Natural killer cell (primary cell): ENCODE results near the gene CSTF3. TPM values are rescaled to one million over a fixed set of nuclear protein-coding genes. Genes with fewer than 3 reads are reported as not detected.
A peak's percentile ranks its signal among the peaks of the same experiment; 100 is the strongest.

Source experiments
- ATAC-seq, 3 donors: fragments of 150-1000 bp in 2 of 3; fragments of 200-7000 bp in 1 of 3; cut with Tn5 transposase; 1 replicate in 1 of 3; 2 replicates in 2 of 3; pipeline ENCODE4 v1.10.0; 2021; ENCODE audit warnings: mild to moderate bottlenecking in 2 of 3, moderate library complexity in 2 of 3
- DNase-seq, 2 donors: peaks; one replicate each; pipeline versions ENCODE4 v3.0.0 to v3.0.0-alpha.2; 2013 to 2021; ENCODE audit warnings: mixed read lengths in 1 of 2
- H3K27ac ChIP-seq: one replicate; pipeline ENCODE4 v1.5.1; 2013; ENCODE audit warnings: mild to moderate bottlenecking, low read length
- H3K27me3 ChIP-seq: one replicate; pipeline ENCODE4 v1.6.1; 2013; ENCODE audit warnings: low read length; ENCODE audit not compliant: control insufficient read depth, insufficient read depth
- H3K36me3 ChIP-seq: one replicate; pipeline ENCODE4 v1.6.1; 2013; ENCODE audit warnings: low read length; ENCODE audit not compliant: control insufficient read depth, insufficient read depth
- H3K4me1 ChIP-seq: one replicate; pipeline ENCODE4 v1.6.1; 2013; ENCODE audit warnings: low read length; ENCODE audit not compliant: control insufficient read depth, insufficient read depth
- H3K4me3 ChIP-seq: one replicate; pipeline ENCODE4 v1.5.1; 2013; ENCODE audit warnings: low read length
- H3K9me3 ChIP-seq: one replicate; pipeline ENCODE4 v1.6.1; 2013; ENCODE audit warnings: low read length; ENCODE audit not compliant: control insufficient read depth, insufficient read depth
- H3K27ac Mint-ChIP-seq, 2 donors: one replicate each; pipeline ENCODE4 v1.8.0; 2022; ENCODE audit warnings: mild to moderate bottlenecking in 2 of 2, mixed read lengths in 2 of 2, moderate library complexity in 1 of 2
- H3K27me3 Mint-ChIP-seq, 2 donors: one replicate each; pipeline ENCODE4 v1.8.0; 2022; ENCODE audit warnings: low read depth in 2 of 2, mixed read lengths in 2 of 2
- H3K36me3 Mint-ChIP-seq: one replicate; pipeline ENCODE4 v1.8.0; 2022; ENCODE audit warnings: mixed read lengths
- H3K4me1 Mint-ChIP-seq, 2 donors: one replicate each; pipeline ENCODE4 v1.8.0; 2022; ENCODE audit warnings: mixed read lengths in 2 of 2
- H3K4me3 Mint-ChIP-seq: one replicate; pipeline ENCODE4 v1.8.0; 2022; ENCODE audit warnings: mild to moderate bottlenecking, moderate library complexity, mixed read lengths
- H3K9me3 Mint-ChIP-seq, 2 donors: one replicate each; pipeline ENCODE4 v1.8.0; 2022; ENCODE audit warnings: mixed read lengths in 2 of 2
- WGBS: methylation state at CpG from one replicate; pipeline ENCODE4 v1.1.7; 2013; ENCODE audit warnings: missing lambda C conversion rate; ENCODE audit not compliant: insufficient coverage; 5-methylcytosine and 5-hydroxymethylcytosine counted together
- intact Hi-C: fragments of 100-400 bp; cut with micrococcal nuclease; formaldehyde crosslinking; loops from one replicate; pipeline ENCODE4 v1.14.2; 2022
- total RNA-seq, 4 donors: library from RNA; stranded (reverse); fragments of 120-200 nt in 1 of 4; gene quantifications; one replicate each; pipeline versions ENCODE4 v1.2.3 to v1.2.4, GENCODE V29; 2013 to 2022
- TF ChIP-seq, protein P1 (sequence below): fragments of 200-600 bp; IDR thresholded peaks from one replicate; pipeline ENCODE4 v1.8.0; 2022; ENCODE audit warnings: antibody characterized with exemption

The CSTF3 gene
- total RNA-seq, 3 donors from 2014 or later (not counting 1 experiment from before 2014, with no cell fraction given): 10.9 to 15.6 (median 12.0) TPM

DNA sequence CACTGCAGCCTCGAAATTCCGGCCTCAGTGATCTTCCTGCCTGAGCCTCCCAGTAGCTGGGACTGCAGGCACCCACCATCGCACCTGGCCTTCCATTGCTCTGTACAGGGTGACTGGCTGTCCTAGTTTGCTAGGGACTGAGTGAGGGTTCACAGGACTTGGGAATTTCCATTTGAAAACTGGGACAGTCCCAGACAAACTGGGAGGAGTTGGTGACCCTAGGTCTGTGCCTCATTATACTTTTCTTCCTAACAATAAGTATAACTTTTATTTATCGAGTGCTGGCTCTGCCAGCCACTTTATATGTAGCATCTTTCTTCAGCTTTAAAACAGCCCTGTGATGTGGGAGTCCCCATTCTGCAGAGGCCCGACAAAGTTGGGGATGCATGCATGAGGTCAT is 96.4 kb downstream of the CSTF3 start:
- H3K36me3 Mint-ChIP-seq: peaks cover under 1% of the 10 kb centered on the region

DNA sequence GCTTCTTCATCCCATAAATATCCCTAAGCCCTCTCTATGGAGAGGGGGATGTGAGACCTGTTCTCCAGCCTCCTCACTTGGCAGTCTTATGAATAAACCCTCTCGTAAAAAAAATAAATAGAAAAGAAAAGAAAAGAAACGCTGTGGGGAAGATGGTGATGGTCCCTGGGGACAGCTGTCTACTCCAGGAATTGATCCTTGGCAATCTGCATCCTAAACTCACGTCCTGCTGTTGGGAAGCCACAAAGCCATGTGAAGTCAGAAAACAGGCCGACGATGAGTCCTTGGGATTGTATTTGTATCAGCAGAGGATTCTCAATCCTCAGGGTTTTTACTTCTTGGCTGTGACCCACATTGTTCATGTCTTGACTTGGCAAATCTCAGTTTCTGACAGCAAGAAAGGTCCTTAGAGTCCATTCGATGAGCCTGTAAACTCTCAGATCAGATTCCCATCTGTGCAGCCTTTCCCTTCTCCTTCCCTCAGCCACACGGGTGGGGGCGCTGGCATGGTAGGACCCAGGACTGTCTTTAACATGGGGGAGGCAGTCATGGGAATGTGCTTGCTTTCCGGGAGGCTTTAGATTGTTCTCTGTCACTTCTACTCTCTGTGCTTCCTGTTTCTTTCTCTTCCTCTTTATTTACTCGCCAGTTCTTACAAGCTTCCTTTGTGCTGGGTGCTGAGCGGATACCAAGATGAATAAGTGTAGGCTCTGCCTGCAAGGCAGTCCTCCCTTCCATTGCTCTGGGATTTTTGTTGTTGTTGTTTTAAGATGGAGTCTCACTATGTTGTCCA is 97.1 kb downstream of the CSTF3 start:
- H3K9me3 ChIP-seq: no peaks in the 10 kb centered on the region
- Mint-ChIP-seq H3K9me3 (no peaks in the 10 kb centered on the region), H3K27ac (peak overlapping the region; percentile 77 to 78), H3K4me1 (peaks cover 21 to 24% of the 10 kb centered on the region in 2 donors), H3K27me3 (no peaks in the 10 kb centered on the region), H3K4me3 (no peak overlapping the region), H3K36me3 (peaks cover 7% of the 10 kb centered on the region)
- intact Hi-C loops: loop anchor here (2.0 kb wide), 1 partner anchor 179 kb away; no protein-coding TSS in a partner anchor
- 82% methylated on average over 8 of the region's 11 CpGs for WGBS
- no peaks in the 10 kb centered on the region for H3K27me3 ChIP-seq
- no peak for DNase-seq
- TF ChIP-seq, protein P1, sequence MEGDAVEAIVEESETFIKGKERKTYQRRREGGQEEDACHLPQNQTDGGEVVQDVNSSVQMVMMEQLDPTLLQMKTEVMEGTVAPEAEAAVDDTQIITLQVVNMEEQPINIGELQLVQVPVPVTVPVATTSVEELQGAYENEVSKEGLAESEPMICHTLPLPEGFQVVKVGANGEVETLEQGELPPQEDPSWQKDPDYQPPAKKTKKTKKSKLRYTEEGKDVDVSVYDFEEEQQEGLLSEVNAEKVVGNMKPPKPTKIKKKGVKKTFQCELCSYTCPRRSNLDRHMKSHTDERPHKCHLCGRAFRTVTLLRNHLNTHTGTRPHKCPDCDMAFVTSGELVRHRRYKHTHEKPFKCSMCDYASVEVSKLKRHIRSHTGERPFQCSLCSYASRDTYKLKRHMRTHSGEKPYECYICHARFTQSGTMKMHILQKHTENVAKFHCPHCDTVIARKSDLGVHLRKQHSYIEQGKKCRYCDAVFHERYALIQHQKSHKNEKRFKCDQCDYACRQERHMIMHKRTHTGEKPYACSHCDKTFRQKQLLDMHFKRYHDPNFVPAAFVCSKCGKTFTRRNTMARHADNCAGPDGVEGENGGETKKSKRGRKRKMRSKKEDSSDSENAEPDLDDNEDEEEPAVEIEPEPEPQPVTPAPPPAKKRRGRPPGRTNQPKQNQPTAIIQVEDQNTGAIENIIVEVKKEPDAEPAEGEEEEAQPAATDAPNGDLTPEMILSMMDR: no peak
- no peak for ATAC-seq
- peaks cover 39% of the 10 kb centered on the region for H3K36me3 ChIP-seq
- H3K4me3 ChIP-seq: no peak overlapping the region
- H3K4me1 ChIP-seq: peaks cover 20% of the 10 kb centered on the region
- H3K27ac ChIP-seq: no peak overlapping the region

More for the DNA sequence above, 96.4 kb downstream of the CSTF3 start:
- intact Hi-C loops: loop anchor here (1.0 to 2.0 kb wide), 3 partner anchors 105 to 256 kb away; no protein-coding TSS in a partner anchor
- Mint-ChIP-seq H3K4me3 (no peak overlapping the region), H3K4me1 (peaks cover 21 to 24% of the 10 kb centered on the region in 2 donors), H3K27ac (peak overlapping the region in 1 of 2 donors; percentile 78), H3K27me3 (no peaks in the 10 kb centered on the region), H3K9me3 (no peaks in the 10 kb centered on the region)
- Histone ChIP-seq H3K36me3 (peaks cover 41% of the 10 kb centered on the region), H3K27ac (no peak overlapping the region), H3K9me3 (no peaks in the 10 kb centered on the region), H3K4me3 (no peak overlapping the region), H3K4me1 (peaks cover 20% of the 10 kb centered on the region), H3K27me3 (no peaks in the 10 kb centered on the region)
- TF ChIP-seq, protein P1: no peak
- DNase-seq (no peak), ATAC-seq (no peak)
- 92% methylated on average over 5 of the region's 5 CpGs for whole genome bisulfite sequencing

DNA sequence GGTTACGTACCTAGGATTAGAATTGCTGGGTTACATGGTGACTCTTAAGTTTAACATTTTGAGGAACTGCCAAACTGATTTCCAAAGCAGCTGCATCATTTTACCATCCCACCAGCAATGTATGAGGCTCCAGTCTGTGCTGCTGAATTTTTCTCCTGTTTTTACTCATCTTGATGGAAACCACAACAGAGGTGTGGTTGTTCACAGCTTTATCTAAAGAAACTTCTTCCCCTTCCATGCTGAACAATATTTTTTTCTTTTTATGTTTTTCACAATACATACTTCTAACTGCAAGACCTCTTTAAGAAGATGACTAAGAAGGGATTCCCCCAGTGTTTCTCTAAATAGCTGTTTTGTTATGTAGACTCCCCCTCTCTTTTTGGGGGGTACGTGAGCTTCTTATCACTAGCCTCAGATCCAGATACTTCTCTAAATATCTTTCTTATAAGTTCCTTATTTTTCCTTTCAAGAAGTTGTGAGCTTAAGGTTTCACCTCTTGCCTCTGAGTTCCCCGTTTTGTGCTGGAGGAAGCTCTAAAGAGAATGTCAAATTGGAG is 97.9 kb downstream of the CSTF3 start:
- H3K36me3 Mint-ChIP-seq: peaks cover 14% of the 10 kb centered on the region
- H3K4me1 ChIP-seq: peaks cover 20% of the 10 kb centered on the region
- TF ChIP-seq, protein P1: no peak
- H3K4me3 Mint-ChIP-seq: no peak overlapping the region
- peaks cover 21 to 24% of the 10 kb centered on the region in 2 donors for H3K4me1 Mint-ChIP-seq
- H3K27ac Mint-ChIP-seq: peak overlapping the region; percentile 77 to 78
- peak in 1 of 2 donors; percentile 19 for DNase-seq
- H3K4me3 ChIP-seq: no peak overlapping the region
- H3K27me3 ChIP-seq: no peaks in the 10 kb centered on the region
- peaks cover 39% of the 10 kb centered on the region for H3K36me3 ChIP-seq
- no peak overlapping the region for H3K27ac ChIP-seq
- no peaks in the 10 kb centered on the region for H3K9me3 Mint-ChIP-seq
- peak in 1 of 3 donors; percentile 35 for ATAC-seq
- H3K27me3 Mint-ChIP-seq: no peaks in the 10 kb centered on the region
- intact Hi-C loops: no loop called here
- WGBS: 50% methylated on average over 2 of the region's 3 CpGs
- no peaks in the 10 kb centered on the region for H3K9me3 ChIP-seq
